GM11168 (cell line): ENCODE data around the gene VCL.

ENCODE experiments used
- in situ Hi-C: fragments of 300-500 bp; cut with MboI; formaldehyde crosslinking; loops from one replicate; pipeline ENCODE4 v1.12.0; 2022; ENCODE audit warnings: low sequenced_read_pairs; ENCODE audit not compliant: unreplicated experiment

The VCL gene

GRCh38 chr10:74096777-74097176 lies 98.9 kb downstream of the VCL start:
- in situ Hi-C loops, result loop anchor here (10.0 kb wide), 1 partner anchor 212 kb away; no protein-coding TSS in a partner anchor

- in situ Hi-C loops, result loop anchor here (10.0 kb wide), 1 partner anchor 213 kb away; no protein-coding TSS in a partner anchor
Measured at GRCh38 chr10:74097776-74098175, 99.9 kb downstream of the VCL start.

GRCh38 chr10:74099420-74099819 lies 101.5 kb downstream of the VCL start:
- in situ Hi-C loops, result loop anchor here (10.0 kb wide), 1 partner anchor 215 kb away; no protein-coding TSS in a partner anchor

DNA sequence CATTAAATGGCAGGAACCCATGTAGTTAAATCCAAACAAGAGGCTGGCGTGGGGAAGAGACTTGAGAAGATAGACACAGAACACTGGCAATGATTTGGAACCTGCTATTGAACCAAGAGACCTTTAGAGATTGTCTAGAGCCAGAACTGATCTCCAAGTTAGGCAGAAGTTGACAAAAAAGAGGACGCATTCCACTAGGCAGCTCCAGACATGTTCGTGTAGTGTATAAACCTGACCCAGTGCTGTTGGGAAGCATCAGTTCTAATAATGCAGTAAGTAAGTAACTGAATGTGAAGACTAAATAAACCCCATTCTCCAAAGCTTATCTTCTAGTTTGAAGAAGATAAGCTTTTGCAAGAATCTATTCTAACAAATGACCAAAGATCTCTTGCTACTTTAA lies 101.9 kb downstream of the VCL start:
- in situ Hi-C loops, result loop anchor here (10.0 kb wide), 1 partner anchor 215 kb away; no protein-coding TSS in a partner anchor

DNA sequence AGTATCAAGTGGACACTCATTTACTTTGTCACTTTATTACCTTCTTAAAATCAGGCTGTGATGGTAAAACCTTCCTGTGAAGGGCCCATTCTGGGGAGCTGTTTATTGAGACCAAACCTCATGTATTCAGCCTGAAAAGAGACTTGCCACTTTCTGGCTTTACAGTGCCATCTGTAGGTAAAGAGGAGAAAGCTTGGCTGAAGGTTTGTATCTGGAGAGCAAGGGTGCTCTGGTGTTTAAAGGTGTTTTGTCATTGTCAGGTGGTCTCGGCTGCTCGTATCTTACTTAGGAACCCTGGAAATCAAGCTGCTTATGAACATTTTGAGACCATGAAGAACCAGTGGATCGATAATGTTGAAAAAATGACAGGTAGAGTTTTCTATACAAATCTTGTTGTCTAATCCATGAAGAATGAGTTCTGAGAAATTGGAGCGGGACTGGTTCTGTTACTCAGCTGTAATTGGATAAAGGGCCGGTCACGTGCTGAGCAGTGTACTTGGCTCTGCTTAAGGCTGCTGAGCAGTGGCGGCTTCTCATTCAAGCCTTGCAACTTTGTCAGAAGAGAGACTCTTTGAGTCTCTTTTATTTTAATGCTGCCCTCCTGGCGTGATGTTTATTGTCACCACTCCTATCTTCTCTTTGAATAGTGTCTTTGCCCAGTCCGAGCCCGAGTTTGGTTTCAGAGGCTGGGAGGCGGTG lies 105.8 kb downstream of the VCL start:
- in situ Hi-C loops, result no loop called here

GRCh38 chr10:74104480-74104879 lies 106.6 kb downstream of the VCL start:
- in situ Hi-C loops, result no loop called here

- in situ Hi-C loops, result no loop called here
Measured at GRCh38 chr10:74104996-74105395, 107.1 kb downstream of the VCL start.

DNA sequence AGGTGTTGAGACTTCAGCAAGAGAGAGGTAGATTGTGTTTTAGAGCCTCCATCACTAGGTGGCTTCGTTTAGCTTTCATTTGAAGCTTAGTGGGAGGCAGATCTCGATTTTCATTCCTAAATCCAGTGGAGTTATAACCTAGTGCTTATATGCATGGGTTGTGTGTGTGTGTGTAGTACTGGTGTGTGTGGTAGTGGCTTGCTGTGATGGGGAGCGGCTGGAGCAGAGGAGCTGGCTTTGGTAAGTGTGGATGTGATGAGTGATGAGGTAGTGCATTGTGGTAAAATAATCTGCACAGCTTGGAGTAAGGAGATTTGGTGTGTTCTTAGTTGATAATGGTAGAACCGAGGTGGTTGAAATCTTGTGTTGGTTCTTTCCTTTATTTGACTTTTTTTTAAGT lies 109.5 kb downstream of the VCL start:
- in situ Hi-C loops, result no loop called here

DNA sequence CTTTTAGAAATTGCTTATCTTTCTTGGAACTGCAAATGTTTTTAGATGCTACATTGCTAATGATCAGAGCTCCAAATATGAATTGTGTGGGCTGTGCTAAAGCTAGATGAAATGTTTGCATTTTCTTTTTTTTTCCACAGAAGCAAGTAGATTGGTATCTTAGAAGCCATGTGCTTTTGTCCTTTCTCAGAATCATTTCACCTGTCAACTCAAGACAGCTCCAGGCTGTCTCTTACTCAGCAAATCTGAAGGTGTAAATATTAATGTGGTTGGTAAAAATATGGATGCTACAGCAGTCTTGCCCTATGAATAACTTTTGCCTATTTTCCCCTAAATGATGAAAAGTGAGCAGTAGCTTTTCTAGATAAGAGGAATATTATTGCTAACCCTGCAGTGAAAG lies 111.5 kb downstream of the VCL start:
- in situ Hi-C loops, result no loop called here

- in situ Hi-C loops, result no loop called here
Measured at GRCh38 chr10:74110120-74110519, 112.2 kb downstream of the VCL start.

GRCh38 chr10:74111799-74112198 lies 113.9 kb downstream of the VCL start:
- in situ Hi-C loops, result no loop called here

DNA sequence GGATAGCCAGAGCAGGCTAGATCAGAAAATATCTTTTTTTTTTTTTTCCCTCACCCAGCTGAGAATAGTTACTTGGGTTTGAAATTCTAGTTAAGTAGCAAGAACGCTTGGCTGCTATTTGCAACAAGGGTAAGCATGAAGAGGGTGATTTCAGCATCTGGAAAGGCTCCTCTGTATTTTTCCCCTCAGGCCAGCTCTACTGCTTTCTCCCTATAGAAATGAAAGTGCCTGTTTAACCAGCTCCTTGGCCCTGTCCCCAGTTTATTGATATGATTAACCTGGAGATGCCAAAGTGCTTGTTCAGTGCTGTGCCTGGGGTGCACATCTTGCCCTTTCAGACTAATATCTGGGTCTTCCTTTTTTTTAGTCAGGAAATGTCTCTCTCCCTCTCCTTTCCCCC lies 115.6 kb downstream of the VCL start:
- in situ Hi-C loops, result no loop called here

GRCh38 chr10:74114041-74114448 lies 116.1 kb downstream of the VCL start:
- in situ Hi-C loops, result no loop called here

- in situ Hi-C loops, result no loop called here
Measured at GRCh38 chr10:74117738-74118137, 119.8 kb downstream of the VCL start.

DNA sequence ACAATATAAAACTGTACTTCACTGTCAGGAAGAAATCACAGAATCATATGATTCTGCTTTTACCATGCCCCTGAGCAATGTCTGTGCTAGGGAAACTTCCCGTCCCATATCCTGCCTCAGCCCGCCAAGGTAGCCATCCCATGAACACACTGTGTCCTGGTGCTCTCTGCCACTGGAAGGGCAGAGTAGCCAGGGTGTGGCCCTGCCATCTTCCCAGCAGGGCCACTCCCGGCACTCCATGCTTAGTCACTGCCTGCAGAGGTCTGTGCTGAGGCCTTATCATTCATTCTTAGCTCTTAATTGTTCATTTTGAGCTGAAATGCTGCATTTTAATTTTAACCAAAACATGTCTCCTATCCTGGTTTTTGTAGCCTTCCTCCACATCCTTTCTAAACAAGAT lies 120.9 kb downstream of the VCL start:
- in situ Hi-C loops, result no loop called here

- in situ Hi-C loops, result no loop called here
Measured at GRCh38 chr10:74120911-74121310, 123.0 kb downstream of the VCL start.

DNA sequence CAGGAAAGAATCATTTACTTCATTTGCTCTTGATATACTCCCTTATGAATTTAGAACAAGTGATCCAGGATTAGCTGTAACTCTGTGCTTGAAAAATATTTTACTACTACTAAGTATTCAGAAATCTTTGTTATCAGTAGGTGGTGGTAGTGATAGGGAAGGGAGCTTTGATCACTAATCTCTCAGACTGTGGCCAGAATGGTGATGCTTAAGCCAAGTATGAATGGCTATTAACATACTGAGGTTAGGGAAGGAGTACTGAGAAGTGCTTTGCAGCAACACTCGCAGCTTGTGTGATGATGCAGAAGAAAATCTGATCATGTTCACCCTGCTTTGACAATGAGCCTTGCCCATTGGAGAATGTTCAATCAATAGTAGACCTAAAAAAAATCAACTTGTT lies 123.5 kb downstream of the VCL start:
- in situ Hi-C loops, result no loop called here

DNA sequence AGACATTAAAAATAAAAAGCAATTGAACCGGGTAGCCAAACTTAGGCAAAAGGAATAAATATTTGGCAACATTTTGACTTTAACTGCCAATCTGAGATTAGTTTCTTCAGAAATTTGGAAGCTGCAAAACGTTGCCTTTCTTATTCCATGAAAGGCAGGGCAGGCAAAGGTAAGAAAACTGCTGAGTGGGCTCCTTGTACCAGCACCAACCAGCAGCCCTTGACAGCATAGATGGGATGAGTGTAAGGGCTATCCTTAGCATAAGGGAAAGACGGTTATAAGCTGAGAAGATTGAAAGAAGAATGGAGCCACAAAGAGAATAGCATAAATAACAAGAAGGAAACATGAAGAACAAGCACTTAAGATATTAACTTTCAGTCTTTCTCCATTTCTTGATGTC lies 124.1 kb downstream of the VCL start:
- in situ Hi-C loops, result no loop called here

GRCh38 chr10:74123081-74123480 lies 125.2 kb downstream of the VCL start:
- in situ Hi-C loops, result no loop called here

DNA sequence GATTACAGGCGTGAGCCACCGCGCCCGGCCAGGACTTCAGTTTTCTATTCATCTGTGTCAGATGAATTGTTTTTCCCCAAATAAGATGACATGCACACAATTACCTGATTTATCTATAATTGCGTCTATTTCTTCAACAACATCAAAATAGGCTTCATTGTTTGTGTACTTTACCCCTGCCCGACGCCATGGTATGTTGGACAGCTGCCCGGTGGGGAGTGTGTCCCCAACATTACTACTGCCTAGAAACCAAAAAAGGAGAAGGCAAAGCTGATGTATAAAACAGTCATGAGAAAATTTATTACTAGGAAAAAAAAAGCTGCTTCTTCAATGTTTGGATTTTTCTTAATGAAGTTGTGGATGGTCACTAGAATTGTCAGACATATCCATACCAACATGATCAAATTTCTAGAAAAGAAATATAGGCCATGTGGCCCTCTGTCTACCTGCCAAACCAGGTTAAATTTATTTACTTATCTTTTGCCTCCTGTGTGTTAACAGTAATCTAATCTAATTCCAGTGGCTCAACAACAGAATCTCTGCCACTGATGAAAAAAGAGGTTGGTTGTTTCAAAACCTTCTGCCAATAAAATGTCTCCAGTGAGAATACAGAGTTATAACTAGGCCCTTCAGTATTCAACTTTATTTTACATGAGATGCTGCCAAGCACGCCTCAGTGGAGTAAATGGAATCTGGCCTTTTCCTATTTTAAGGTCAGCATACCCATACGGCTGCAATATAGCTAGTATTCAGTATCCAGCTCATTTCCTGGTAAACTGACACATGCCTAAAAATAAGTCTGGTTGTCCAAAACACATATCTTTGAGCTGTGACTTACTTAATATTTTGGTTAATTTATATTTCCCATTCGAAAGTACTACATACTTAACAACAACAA lies 136.3 kb downstream of the VCL start:
- in situ Hi-C loops, result loop anchor here (10.0 kb wide), 1 partner anchor 631 kb away; no protein-coding TSS in a partner anchor

- in situ Hi-C loops, result loop anchor here (10.0 kb wide), 1 partner anchor 629 kb away; no protein-coding TSS in a partner anchor
Measured at GRCh38 chr10:74135452-74135851, 137.5 kb downstream of the VCL start.
